ENCODE data around the gene TGFBI.
A peak's percentile ranks its signal among the peaks of the same experiment; 100 is the strongest.

Gene TGFBI

GRCh38 chr5:136076881-136077445 lies 48.2 kb downstream of the TGFBI start:
- in situ Hi-C loops (cut with HindIII; ENCODE audit: low sequenced_read_pairs): no loop called here
- DNase-seq (ENCODE audit: low read depth, low spot score): no peak
- no peak overlapping the region for H3K4me3 ChIP-seq (ENCODE audit: low read depth, low read length)
- no peak for TF ChIP-seq CTCF (IDR thresholded peaks at IDR 0.05; ENCODE audit: low read depth, low read length)

- in situ Hi-C loops (cut with HindIII; ENCODE audit: low sequenced_read_pairs): no loop called here
- H3K4me3 ChIP-seq (ENCODE audit: low read depth, low read length): peak overlapping the region; percentile 61
These were observed 50.6 kb downstream of the TGFBI start for GRCh38 chr5:136079195-136079985.

GRCh38 chr5:136080113-136080482 lies 51.3 kb downstream of the TGFBI start:
- no peak for TF ChIP-seq CTCF (IDR thresholded peaks at IDR 0.05; ENCODE audit: low read depth, low read length)
- H3K4me3 ChIP-seq (ENCODE audit: low read depth, low read length): peak overlapping the region; percentile 61
- no peak for DNase-seq (ENCODE audit: low read depth, low spot score)
- in situ Hi-C loops (cut with HindIII; ENCODE audit: low sequenced_read_pairs): no loop called here

More at GRCh38 chr5:136079195-136079985, 50.6 kb downstream of the TGFBI start:
- peak; percentile 53 for DNase-seq (ENCODE audit: low read depth, low spot score)
- peak; percentile 52 for TF ChIP-seq CTCF (IDR thresholded peaks at IDR 0.05; ENCODE audit: low read depth, low read length)

GRCh38 chr5:136080483-136081216 lies 51.9 kb downstream of the TGFBI start:
- H3K4me3 ChIP-seq (ENCODE audit: low read depth, low read length): peak overlapping the region; percentile 61
- in situ Hi-C loops (cut with HindIII; ENCODE audit: low sequenced_read_pairs): no loop called here
- peak; percentile 95 for DNase-seq (ENCODE audit: low read depth, low spot score)
- TF ChIP-seq CTCF (IDR thresholded peaks at IDR 0.05; ENCODE audit: low read depth, low read length): no peak

- no peak for DNase-seq (ENCODE audit: low read depth, low spot score)
- peak overlapping the region; percentile 61 for H3K4me3 ChIP-seq (ENCODE audit: low read depth, low read length)
- in situ Hi-C loops (cut with HindIII; ENCODE audit: low sequenced_read_pairs): no loop called here
- no peak for TF ChIP-seq CTCF (IDR thresholded peaks at IDR 0.05; ENCODE audit: low read depth, low read length)
These were observed 52.4 kb downstream of the TGFBI start for GRCh38 chr5:136081217-136081591.

- TF ChIP-seq CTCF (IDR thresholded peaks at IDR 0.05; ENCODE audit: low read depth, low read length): peak; percentile 72
- in situ Hi-C loops (cut with HindIII; ENCODE audit: low sequenced_read_pairs): no loop called here
- no peak overlapping the region for H3K4me3 ChIP-seq (ENCODE audit: low read depth, low read length)
- DNase-seq (ENCODE audit: low read depth, low spot score): peak; percentile 60
These were observed 53.8 kb downstream of the TGFBI start for GRCh38 chr5:136082390-136083193.
